GM18502 (cell line): ENCODE results near the gene RNF223.
"Not testable (repeated sequence)": the region's sequence is repeated elsewhere in the genome, so short reads cannot be mapped to it uniquely, and the experiment has no call there.

Source experiments
- ATAC-seq: cut with Tn5 transposase; IDR thresholded peaks from one replicate; pipeline ENCODE4 v1.9.1; 2021; ENCODE audit warnings: mild to moderate bottlenecking; ENCODE audit not compliant: unreplicated experiment, poor library complexity

The RNF223 gene

DNA sequence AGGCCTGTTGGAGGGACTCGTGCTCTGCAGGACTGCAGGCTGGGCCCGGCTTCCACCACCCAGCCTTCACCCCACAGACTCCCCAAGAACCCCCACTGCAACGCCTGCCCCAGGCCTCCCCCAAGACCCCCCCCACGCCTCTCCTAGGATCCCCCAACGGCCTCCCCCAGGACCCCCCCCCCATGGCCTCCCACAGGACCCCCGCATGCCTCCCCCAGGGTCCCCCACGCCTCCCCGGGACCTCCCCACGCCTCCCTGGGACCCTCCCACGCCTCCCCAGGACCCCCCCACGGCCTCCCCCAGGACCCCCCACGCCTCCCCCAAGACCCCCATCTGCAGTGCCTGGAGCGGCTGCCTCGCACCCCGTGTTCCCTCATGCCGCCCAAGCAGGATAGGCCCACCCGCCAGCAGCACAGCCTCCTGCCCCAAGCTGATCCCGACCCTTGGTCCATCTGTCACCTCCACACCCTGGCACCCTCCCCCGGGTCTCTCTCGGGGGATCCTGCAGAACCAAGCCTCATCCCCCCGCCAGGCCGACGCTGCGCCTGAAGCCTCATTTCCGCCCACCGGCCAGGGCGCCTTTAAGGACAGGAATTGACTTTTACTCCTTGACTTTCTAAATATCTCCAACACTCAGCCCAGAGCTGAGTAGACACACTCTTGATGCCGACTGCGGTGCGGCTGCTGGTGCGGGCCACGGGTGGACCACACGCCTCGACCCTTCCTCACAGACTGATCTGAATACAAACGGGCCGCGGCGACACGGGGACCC, 14.1 kb upstream of the RNF223 start:
- ATAC-seq: no peak

DNA sequence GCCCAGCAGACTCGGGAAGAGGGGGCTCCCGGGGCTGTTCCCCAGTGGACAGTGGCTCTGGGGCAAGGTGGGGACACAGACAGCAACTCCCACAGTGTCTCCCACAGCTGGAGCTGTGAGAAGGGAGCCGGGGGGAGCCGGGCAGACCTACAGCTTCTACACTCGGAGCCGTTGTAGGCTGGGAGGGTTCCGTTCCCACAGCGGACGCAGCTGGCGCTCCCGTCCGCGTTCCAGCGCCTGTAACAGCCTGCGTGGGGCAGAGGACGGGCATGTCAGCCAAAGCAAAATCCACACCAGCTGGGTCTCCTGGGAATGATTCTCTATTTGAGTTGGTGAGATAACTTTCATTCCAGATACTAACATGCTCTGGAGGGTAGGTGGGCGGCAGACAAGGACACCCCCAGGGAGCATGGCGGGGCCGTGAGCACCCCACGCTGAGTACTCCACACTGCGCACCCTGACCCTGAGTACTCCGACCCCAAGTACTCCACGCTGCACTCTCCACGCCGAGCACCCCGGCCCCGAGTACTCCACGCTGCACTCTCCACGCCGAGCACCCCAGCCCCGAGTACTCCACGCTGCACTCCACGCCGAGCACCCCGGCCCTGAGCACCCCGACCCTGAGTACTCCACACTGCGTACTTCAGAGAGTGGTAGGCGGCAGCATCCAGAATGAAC, 13.4 kb upstream of the RNF223 start:
- ATAC-seq: no peak

DNA sequence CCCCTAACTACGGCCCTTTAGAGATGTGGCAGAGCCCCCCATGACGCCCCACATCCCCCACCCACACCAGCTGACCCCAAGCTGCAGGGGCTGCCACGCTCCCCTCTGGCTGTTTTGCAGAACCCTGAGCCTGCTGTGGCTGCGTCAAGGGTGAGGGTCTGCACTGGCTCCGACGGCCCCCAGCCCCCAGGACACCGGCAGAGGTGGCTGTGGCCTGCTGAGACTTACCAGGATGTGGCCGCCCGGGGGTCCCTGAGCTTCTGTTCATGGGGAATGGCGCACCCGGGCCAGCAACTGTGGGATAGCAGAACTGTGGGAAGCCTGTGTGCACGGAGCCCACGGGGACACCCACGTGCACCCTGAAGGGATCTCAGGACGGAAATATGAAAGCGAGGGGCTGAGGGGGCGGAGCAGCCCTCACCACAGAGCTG, 12.8 kb upstream of the RNF223 start:
- no peak for ATAC-seq

DNA sequence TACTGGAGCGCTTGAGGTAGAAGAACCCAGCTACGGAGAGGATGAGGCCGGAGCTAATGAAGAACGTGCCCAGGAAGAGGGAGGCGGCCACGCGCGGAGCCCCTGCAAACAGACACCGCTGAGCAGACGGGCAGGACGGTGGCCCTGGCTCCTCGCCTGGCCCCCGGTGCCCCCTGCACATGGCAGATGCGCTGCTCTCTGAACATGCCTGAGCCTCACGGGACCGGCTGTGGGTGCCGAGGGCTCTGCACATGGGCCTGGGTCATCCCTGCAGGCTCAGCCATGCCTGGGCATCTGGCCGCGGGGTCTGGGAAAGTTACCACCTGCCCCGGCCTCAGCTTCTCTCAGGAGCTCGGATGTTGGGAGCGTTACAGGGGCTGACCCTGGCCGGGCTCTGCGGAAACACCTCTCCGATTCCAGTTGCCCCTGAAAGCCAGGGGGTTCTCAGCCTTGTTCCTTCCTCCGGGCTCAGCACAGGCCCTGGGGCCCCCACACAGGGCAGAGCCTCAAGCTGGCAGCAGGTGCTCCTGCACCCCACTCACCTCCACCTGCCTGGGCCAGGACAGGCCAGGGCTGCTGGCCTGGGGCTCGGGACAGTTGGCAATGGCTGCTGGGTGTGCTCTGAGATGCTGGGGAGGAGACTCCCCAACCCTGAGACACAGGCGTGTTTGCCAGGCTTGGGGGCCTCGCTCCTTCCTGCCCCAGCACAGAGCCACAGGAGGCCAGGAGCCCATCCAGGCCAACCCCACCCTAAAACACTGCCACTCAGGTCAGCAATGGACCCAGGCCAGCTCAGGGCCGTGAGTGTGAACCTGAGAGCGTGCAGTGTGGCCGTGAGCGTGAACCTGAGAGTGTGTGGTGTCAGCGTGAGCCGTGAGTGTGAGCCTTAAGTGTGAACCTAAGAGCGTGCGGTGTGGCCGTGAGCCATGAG, 12.1 kb upstream of the RNF223 start:
- no peak for ATAC-seq

DNA sequence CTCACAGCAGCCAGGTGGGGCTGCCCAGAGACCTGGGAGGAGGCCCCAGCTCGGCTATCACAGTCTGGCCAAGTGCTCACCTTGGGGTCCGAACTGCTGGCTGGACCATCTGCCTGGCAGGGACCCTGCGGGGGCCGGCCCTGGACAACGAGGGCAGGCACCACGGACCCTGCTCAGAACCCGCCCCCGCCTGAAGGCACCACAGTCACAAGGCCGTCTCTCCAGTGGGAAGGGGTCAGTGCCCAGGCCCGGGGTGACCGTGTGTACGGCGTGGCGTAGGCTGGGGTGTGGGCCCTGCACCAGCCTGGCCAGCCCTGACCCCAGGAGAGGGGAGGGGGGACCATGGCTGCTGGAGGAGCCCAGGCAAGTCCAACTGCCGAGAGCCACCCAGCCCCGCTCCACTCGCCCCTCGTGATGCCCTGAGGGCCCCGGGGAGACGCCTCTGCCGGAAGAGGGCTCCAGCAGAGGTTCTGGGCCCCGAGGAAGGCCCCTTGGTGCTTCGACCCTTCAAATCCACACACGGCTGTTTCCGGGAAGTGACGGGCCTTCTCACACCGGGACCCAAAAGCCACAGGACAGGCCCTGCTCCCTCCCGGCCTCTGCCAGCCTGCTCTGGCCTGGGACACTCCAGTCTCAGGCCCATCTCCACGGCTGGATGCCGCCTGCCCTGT, 11.2 kb upstream of the RNF223 start:
- no peak for ATAC-seq

DNA sequence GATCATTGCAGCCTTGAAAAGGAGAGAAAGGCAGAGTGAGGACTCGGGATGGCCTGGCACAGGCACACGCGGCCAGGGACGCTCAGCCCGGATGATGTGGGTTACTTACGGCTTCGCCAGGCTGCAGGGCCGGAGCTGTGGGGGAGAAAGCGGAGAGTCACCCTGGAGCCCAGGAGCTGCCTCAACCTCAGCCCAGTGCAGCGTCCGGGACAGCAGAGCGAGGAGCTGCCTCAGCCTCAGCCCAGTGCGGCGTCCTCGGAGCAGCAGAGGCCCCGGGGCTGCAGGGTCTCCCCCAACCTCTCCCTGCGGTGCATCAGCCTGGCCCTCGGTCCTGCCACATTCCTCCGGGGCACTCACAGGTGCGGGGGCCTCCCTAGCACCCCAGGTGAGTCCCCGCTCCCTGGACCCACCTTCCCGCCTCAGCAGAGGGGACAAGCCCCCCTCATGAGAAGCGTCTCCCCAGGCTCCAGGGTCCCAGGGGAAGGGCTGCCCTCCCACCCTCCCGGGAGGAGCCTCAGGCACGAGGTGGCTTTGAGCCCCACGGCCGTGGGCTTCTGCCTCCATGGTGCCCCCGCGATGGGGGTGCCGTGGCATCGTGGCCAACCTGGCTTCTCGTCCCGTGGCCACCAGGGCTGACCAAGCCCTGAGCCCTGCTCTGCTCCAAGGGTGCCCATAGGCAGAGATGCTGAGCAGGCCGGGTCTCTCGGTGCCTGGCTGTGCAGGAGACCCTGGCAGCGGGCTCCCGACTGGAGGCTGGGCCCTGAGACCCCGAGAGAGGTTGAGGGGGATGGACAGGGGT, 10.5 kb upstream of the RNF223 start:
- ATAC-seq: no peak

DNA sequence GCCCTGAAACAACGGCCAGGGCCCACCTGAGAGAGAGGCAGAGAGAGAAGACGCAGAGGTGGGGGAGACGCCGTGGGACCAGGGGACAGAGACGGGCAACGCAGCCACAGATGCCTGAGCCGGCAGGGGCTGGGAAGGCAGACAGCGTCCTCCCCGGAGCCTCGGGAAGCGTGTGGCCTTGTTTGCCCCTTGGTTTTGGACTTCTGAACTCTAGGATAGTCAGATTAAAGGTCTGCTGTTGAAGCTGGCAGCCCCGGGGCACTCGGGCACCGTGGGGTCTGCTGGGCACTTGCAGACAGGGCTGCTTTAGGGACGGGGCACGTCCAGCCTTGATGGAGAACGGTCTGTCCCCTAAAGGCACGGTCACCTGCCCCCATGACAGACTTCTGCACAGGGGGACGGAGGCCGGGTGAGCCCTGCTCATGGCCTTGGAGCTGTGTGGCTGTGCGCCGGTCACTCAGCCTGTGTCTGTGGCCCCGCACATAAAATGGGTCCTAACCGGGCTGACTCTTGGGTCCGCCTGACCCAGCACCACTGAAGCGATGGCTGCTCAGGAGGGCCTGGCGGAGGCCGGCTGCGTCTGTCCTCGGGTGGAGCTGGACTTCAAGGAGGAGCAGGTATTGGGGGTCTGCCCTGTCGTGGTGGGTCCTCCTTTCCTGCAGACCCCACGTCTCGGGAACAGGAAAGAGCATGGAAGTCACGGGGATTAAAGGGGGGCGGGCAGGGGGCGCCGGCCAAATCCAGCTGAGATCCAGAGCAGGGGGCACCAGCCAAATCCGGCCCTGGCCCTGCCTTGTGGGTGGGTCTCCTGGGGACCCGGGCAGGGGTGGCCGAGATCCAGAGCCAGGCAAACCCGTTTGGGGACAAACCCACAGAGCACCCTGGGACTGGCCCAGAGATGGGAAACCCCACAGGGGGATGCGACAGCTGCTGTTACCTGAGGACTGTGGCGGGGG, 9.6 kb upstream of the RNF223 start:
- ATAC-seq: no peak

DNA sequence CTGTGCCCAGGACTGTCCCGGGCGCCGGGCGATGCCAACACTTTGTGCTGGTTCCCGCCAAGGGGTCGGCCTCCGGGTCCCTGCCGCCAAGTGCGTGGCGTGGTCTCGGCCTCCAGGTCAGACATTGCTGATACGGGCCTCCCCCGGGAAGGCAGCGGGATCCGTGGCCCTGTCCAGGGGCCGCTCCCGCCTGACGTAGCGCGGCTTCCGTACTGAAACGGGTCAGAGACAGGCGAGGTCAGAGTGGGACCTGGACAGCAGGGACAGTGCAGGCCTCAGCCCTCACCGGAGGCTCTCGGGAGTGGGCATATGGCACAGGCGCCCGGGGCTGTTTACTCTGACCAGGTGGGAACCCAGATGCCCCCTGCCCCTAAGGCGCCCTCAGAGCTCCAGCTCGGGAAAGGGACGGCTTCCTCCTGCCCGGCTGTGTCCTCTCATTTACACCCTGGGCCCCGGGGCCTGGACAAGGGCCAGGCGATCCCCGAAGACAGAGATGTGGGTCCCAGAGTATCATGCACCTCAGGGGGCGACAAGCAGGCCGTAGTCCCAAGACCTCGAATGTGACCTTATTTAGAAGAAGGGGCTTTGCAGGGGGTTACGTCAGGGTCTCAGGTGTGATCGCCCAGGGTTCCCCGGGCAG, 8.8 kb upstream of the RNF223 start:
- ATAC-seq: no peak

DNA sequence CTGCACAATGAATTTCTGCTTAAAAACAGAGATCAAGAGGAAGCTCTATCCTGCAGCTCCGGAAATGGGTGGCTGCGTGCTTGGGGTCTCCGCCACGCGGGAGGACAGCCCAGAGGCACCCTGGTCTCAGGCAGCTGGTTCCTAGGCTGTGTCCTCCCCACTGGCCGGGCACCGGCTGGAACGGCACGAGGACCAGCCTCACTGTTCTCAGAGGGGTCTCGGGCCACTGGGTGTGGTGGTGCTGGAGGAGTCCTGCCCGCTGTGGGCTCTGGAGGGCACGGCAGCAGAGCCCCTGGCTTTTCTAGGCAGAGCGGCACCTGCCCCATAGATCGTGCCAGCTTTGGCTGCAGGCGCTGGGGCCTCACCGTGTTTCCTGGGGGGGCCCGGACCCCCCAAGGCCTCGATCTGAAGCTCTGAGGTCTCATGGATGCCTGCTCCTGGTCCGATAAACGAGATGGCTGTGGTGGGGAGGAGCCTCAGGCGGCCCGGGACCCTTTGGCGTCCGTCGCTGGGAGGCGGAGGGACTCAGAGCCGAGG, 8.2 kb upstream of the RNF223 start:
- ATAC-seq: no peak

DNA sequence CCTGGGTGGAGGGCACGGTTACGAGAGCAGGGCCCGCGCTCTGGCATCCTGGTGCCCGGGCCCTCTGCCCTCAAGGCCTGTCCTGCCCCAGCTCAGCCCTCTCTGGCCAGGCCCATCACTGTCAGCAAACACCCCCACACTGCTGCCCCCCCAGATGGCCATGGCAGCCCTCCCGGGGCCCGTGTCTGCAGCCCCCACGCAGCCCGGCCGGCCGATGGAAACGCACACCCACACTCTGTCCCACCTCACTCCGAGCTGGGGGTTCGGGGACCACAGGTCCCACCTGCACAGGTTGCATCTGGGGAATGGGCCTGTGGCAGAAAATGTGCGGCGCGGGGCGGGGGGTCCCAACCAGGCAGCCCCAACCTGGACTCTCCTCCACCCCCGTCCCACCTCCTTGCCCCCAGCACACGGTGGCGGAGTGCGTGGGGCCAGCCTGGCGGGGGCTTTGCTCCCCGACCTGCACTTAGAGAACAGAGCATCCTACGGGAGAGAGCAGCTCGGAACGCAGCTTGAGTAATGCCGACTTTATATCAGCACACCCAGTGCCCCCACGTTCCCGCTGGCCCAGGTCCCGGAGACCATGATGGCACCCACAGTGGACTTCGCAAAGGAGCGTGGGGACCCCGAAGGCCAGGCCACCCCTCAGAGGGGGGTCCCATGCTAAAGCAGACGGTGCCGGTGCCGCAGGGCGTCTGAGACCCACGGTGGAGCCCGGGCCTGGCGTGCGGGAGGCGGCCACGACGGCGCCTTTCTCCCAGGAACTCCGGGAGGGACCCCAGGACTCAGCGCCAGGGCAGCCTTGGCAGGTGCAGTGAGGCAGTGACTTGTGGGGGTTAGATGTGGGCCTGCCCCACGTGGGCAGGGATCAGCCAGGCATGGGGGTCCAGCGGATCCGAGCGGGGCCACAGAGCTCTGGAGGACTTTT, 7.5 kb upstream of the RNF223 start:
- ATAC-seq: no peak

DNA sequence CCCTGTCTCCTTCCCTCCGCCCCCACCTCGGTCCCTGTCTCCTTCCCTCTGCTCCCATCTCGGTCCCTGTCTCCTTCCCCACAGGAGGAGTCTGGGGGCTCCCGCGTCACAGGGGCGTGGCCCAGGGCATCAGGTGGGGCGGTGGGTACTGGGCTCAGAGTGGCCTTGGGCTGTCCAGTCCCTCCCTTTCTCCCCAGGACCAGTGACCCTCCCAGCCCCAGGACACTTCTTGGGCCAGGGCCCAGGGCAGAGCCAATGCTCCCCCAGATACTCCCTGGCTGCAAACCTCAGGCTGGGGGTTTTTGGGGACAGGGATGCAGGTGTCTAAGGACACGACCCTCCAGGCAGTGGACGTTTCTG, 6.8 kb upstream of the RNF223 start:
- no peak for ATAC-seq

DNA sequence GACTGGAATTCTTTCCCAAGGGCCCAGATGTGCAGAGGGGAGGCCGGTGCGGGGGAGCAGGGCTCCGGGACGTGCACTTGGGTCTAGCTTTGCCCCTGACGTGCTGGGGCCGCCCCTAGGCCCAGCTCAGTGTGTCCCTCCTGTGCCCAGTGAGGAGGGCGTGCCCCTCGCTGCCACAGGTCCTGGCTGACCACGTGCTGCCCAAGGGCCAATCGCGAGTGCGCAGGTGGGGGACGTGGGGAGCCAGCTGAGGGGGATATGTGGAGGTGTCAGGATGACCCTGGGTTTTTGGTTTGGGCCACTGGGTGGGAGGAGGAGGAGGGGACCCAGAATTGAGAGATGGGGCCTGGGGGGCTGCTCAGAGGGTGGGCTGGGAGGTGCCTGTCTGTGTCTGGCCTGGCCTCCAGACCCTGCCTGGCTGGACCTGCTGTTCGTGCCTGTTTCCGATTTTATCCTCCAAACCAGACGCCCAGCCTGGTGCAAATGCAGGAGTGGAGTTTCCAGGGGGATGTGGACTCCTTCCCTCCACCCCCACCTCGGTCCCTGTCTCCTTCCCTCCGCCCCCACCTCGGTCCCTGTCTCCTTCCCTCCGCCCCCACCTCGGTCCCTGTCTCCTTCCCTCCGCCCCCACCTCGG, 6.1 kb upstream of the RNF223 start:
- no peak for ATAC-seq

DNA sequence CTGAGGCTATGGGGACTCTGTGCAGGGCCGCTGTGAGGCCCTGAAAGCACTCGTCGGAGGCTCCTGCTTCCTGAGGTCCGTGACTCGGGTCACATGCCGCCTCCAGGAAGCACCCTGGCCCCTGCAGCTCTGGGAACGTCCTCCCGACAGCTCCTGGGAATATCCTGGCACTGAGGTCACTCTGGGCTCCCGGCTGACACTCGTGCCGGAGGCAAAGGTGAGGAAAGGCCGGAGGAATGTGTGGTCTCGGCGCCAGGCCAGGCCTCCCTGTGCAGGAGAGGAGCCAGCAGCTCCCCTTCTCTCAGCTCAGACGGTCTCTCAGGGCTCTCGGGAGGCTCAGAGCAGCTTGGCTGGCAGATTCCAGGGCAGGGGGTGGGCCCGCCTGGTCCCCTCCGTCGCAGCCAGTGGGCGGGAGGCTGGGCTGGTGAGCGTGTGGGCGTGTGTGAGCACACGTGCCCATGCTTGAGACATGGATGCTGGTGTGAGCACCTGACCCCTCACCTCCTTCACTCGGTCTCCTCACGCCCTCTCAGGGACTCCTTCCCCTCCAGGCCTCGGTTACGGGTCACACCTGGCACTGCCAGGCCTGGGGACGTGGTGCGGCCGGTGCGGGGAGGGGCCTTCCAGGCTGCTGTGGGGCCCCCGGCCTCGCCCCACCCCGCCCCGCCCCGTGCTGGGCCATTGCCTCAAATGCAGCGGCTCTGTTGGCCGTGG, 5.5 kb upstream of the RNF223 start:
- no peak for ATAC-seq

DNA sequence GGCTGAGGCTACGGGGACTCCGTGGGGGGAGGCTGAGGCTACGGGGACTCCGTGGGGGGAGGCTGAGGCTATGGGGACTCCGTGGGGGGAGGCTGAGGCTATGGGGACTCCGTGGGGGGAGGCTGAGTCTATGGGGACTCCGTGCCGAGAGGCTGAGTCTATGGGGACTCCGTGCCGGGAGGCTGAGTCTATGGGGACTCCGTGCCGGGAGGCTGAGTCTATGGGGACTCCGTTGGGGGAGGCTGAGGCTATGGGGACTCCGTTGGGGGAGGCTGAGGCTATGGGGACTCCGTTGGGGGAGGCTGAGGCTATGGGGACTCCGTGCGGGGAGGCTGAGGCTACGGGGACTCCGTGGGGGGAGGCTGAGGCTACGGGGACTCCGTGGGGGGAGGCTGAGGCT, 3.3 kb upstream of the RNF223 start:
- ATAC-seq: not testable (repeated sequence)

DNA sequence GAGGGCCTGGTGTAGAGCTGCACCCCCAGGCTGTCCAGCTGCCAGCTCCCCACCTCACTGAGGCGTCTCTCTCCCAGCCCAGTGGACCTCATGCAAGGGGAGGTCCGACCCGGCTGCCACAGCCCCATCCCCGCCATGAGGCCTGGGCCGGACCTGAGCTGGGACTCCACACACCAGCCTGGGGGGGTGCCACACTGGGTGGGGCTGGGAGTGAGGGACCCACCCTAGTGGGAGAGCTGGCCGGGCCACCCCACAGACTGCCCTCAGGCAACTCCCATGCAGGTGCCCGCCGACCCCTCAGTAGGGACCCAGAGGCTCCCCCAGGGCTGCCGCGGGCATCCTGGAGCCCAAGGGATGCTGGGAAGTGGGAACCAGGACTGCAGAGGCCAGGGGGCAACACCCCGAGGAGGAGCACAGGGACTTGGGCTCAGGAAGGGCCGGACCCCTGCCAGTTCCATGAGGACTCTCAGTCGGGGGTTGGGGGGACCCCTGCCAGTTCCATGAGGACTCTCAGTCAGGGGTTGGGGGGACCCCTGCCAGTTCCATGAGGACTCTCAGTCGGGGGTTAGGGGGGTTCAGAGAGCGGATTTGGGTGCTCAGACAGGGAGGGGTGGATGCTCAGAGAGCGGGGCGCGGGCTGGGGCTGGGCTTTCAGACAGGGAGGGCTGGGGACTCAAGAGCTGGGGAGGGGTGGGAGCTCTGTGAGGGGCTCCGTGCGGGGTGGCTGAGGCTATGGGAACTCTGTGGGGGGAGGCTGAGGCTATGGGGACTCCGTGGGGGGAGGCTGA, 1.2 kb upstream of the RNF223 start:
- ATAC-seq: no peak
